CD4-positive, alpha-beta memory T cell (primary cell): ENCODE results near the gene BEAN1. TPM values are rescaled to one million over a fixed set of nuclear protein-coding genes. Genes with fewer than 3 reads are reported as not detected.

ENCODE experiments used
- CTCF ChIA-PET: fragments of 350-600 bp; sonication (Branson Sonifier 250); formaldehyde crosslinking; loops from one replicate; lab custom pipeline; 2021; ENCODE audit warnings: inconsistent platforms; ENCODE audit not compliant: partially characterized antibody; lab: Charles Lee
- POLR2A ChIA-PET: fragments of 350-600 bp; sonication (Branson Sonifier 250); formaldehyde crosslinking; loops from one replicate; lab custom pipeline; 2021; ENCODE audit not compliant: partially characterized antibody; lab: Charles Lee
- DNase-seq, 5 donors: peaks; one replicate each; pipeline versions ENCODE4 v3.0.0 to v3.0.0-alpha.2; 2020 to 2022; ENCODE audit warnings: mixed read lengths in 1 of 5
- H3K27ac ChIP-seq: one replicate; pipeline ENCODE4 v1.7.0; 2013; ENCODE audit warnings: low read depth, low read length
- H3K27me3 ChIP-seq: 2 replicates; pipeline ENCODE4 v1.7.0; 2013; ENCODE audit warnings: mild to moderate bottlenecking, low read length, moderate library complexity; ENCODE audit not compliant: insufficient read depth
- H3K36me3 ChIP-seq: 2 replicates; pipeline ENCODE4 v1.7.0; 2013; ENCODE audit warnings: mild to moderate bottlenecking, low read length, moderate library complexity; ENCODE audit not compliant: insufficient read depth
- H3K4me1 ChIP-seq: 2 replicates; pipeline ENCODE4 v1.7.0; 2013; ENCODE audit warnings: mild to moderate bottlenecking, low read length, moderate library complexity; ENCODE audit not compliant: insufficient read depth
- H3K4me3 ChIP-seq, 2 donors: one replicate each; pipeline ENCODE4 v1.7.0; 2013; ENCODE audit warnings: low read length in 2 of 2, mild to moderate bottlenecking in 1 of 2
- H3K9me3 ChIP-seq, 2 donors: one replicate each; pipeline ENCODE4 v1.7.0; 2013; ENCODE audit warnings: low read length in 2 of 2, control low read depth in 1 of 2; ENCODE audit not compliant: control insufficient read depth in 1 of 2
- H3K27ac Mint-ChIP-seq, 7 donors: one replicate each; pipeline ENCODE4 v1.8.0; 2020 to 2021; ENCODE audit warnings: mixed read lengths in 7 of 7, mild to moderate bottlenecking in 6 of 7, inconsistent platforms in 3 of 7, moderate library complexity in 3 of 7
- H3K27me3 Mint-ChIP-seq, 2 donors: one replicate each; pipeline ENCODE4 v1.8.0; 2020 to 2021; ENCODE audit warnings: mixed read lengths in 2 of 2
- H3K36me3 Mint-ChIP-seq, 2 donors: one replicate each; pipeline ENCODE4 v1.8.0; 2020 to 2021; ENCODE audit warnings: mixed read lengths in 2 of 2, inconsistent platforms in 1 of 2, mild to moderate bottlenecking in 1 of 2
- H3K4me1 Mint-ChIP-seq, 4 donors: one replicate each; pipeline ENCODE4 v1.8.0; 2020 to 2021; ENCODE audit warnings: mixed read lengths in 4 of 4, mild to moderate bottlenecking in 1 of 4
- H3K4me3 Mint-ChIP-seq, 8 donors: one replicate each; pipeline ENCODE4 v1.8.0; 2020 to 2021; ENCODE audit warnings: mixed read lengths in 8 of 8, mild to moderate bottlenecking in 7 of 8, moderate library complexity in 6 of 8, inconsistent platforms in 3 of 8
- H3K9me3 Mint-ChIP-seq, 8 donors: one replicate each; pipeline ENCODE4 v1.8.0; 2020 to 2021; ENCODE audit warnings: mixed read lengths in 8 of 8, mild to moderate bottlenecking in 5 of 8, inconsistent platforms in 3 of 8, moderate library complexity in 1 of 8
- intact Hi-C: fragments of 100-400 bp; cut with micrococcal nuclease; formaldehyde crosslinking; loops from one replicate; pipeline ENCODE4 v1.15.1; 2023
- polyA plus RNA-seq, 2 donors: library from polyadenylated mRNA; unstranded; fragments of 300-500 nt; fragmentation: Illumina TruSeq; gene quantifications; one replicate each; pipeline ENCODE4 v1.2.3, GENCODE V29; 2021
- total RNA-seq, 2 experiments: library from RNA; stranded (reverse); gene quantifications; one replicate each; pipeline ENCODE4 v1.2.3, GENCODE V29; 2021

Gene BEAN1
- total and polyA plus RNA-seq, 4 experiments from 2014 or later: 0.23 TPM; not detected in 3

- Mint-ChIP-seq H3K4me1 (peaks cover 14 to 20% (median 17%) of the 10 kb centered on the region in 4 donors), H3K36me3 (peaks cover 0 to 3% of the 10 kb centered on the region in 2 donors), H3K27me3 (peaks cover 5 to 12% of the 10 kb centered on the region in 2 donors), H3K4me3 (no peak overlapping the region), H3K27ac (peak overlapping the region in 1 of 7 donors; percentile 24), H3K9me3 (peaks cover 0 to 7% (median under 1%) of the 10 kb centered on the region in 8 donors)
- H3K4me1 ChIP-seq: peaks cover 16% of the 10 kb centered on the region
- ChIA-PET CTCF (no interaction called here), POLR2A (no interaction called here)
- no peaks in the 10 kb centered on the region for H3K9me3 ChIP-seq
- no peak overlapping the region for H3K4me3 ChIP-seq
- no peaks in the 10 kb centered on the region for H3K36me3 ChIP-seq
- intact Hi-C loops: no loop called here
- peaks cover 4% of the 10 kb centered on the region for H3K27me3 ChIP-seq
- DNase-seq: no peak
- no peak overlapping the region for H3K27ac ChIP-seq
These were observed 43.5 kb downstream of the BEAN1 start for GRCh38 chr16:66470556-66470955.

- Histone ChIP-seq H3K4me1 (peaks cover 19% of the 10 kb centered on the region), H3K36me3 (no peaks in the 10 kb centered on the region), H3K27ac (no peak overlapping the region), H3K9me3 (no peaks in the 10 kb centered on the region), H3K4me3 (no peak overlapping the region), H3K27me3 (peaks cover 4% of the 10 kb centered on the region)
- H3K9me3 Mint-ChIP-seq: peaks cover 0 to 6% (median under 1%) of the 10 kb centered on the region in 8 donors
- peaks cover 15 to 23% (median 18%) of the 10 kb centered on the region in 4 donors for H3K4me1 Mint-ChIP-seq
- no peak for DNase-seq
- H3K36me3 Mint-ChIP-seq: peaks cover 0 to 2% of the 10 kb centered on the region in 2 donors
- no peak overlapping the region for H3K27ac Mint-ChIP-seq
- H3K4me3 Mint-ChIP-seq: no peak overlapping the region
- intact Hi-C loops: no loop called here
- POLR2A ChIA-PET: no interaction called here
- peaks cover 3 to 12% of the 10 kb centered on the region in 2 donors for H3K27me3 Mint-ChIP-seq
- CTCF ChIA-PET: no interaction called here
These were observed 44.2 kb downstream of the BEAN1 start for GRCh38 chr16:66471264-66471663.

- Mint-ChIP-seq H3K4me3 (no peak overlapping the region), H3K4me1 (peaks cover 15 to 29% (median 18%) of the 10 kb centered on the region in 4 donors), H3K9me3 (no peaks in the 10 kb centered on the region), H3K36me3 (no peaks in the 10 kb centered on the region), H3K27me3 (peaks cover 0 to 11% of the 10 kb centered on the region in 2 donors), H3K27ac (peak overlapping the region in 1 of 7 donors; percentile 42)
- Histone ChIP-seq H3K4me3 (no peak overlapping the region), H3K4me1 (peaks cover 25% of the 10 kb centered on the region), H3K27ac (no peak overlapping the region), H3K9me3 (no peaks in the 10 kb centered on the region), H3K36me3 (no peaks in the 10 kb centered on the region), H3K27me3 (peaks cover 4% of the 10 kb centered on the region)
- DNase-seq: no peak
- intact Hi-C loops: no loop called here
- ChIA-PET POLR2A (no interaction called here), CTCF (no interaction called here)
These were observed 44.8 kb downstream of the BEAN1 start for GRCh38 chr16:66471716-66472393.

- intact Hi-C loops: no loop called here
- peaks cover 15 to 39% (median 21%) of the 10 kb centered on the region in 4 donors for H3K4me1 Mint-ChIP-seq
- no peak for DNase-seq
- no peaks in the 10 kb centered on the region for H3K36me3 Mint-ChIP-seq
- H3K9me3 Mint-ChIP-seq: no peaks in the 10 kb centered on the region
- peak overlapping the region in 1 of 7 donors; percentile 19 for H3K27ac Mint-ChIP-seq
- H3K9me3 ChIP-seq: no peaks in the 10 kb centered on the region
- H3K36me3 ChIP-seq: no peaks in the 10 kb centered on the region
- ChIA-PET POLR2A (no interaction called here), CTCF (interaction anchor here (0.8 to 1.0 kb wide), 3 partner anchors 66 to 177 kb away, joined by 3 to 5 read pairs (median 3); no protein-coding TSS in a partner anchor)
- peaks cover 0 to 5% of the 10 kb centered on the region in 2 donors for H3K27me3 Mint-ChIP-seq
- H3K27me3 ChIP-seq: no peaks in the 10 kb centered on the region
- H3K4me3 ChIP-seq: no peak overlapping the region
- no peak overlapping the region for H3K27ac ChIP-seq
- H3K4me1 ChIP-seq: peaks cover 29% of the 10 kb centered on the region
- H3K4me3 Mint-ChIP-seq: no peak overlapping the region
These were observed 46.0 kb downstream of the BEAN1 start for GRCh38 chr16:66473051-66473571.

GRCh38 chr16:66473654-66474519 is 46.8 kb downstream of the BEAN1 start:
- Mint-ChIP-seq H3K9me3 (no peaks in the 10 kb centered on the region), H3K4me3 (no peak overlapping the region), H3K36me3 (no peaks in the 10 kb centered on the region), H3K27me3 (peaks cover 0 to 4% of the 10 kb centered on the region in 2 donors), H3K4me1 (peaks cover 18 to 45% (median 27%) of the 10 kb centered on the region in 4 donors), H3K27ac (peak overlapping the region in 5 of 7 donors; percentile 25 to 88 (median 57))
- no peaks in the 10 kb centered on the region for H3K9me3 ChIP-seq
- DNase-seq: no peak
- H3K36me3 ChIP-seq: no peaks in the 10 kb centered on the region
- ChIA-PET CTCF (interaction anchor here (0.8 to 4.4 kb wide), 7 partner anchors 67 to 177 kb away, joined by 3 to 30 read pairs (median 5); no protein-coding TSS in a partner anchor), POLR2A (interaction anchor here (1.1 kb wide), 1 partner anchor 65 kb away, joined by 3 read pairs; no protein-coding TSS in a partner anchor)
- intact Hi-C loops: loop anchor here (1.0 kb wide), 1 partner anchor 115 kb away; no protein-coding TSS in a partner anchor
- peaks cover 36% of the 10 kb centered on the region for H3K4me1 ChIP-seq
- H3K4me3 ChIP-seq: no peak overlapping the region
- H3K27me3 ChIP-seq: no peaks in the 10 kb centered on the region
- no peak overlapping the region for H3K27ac ChIP-seq

GRCh38 chr16:66474750-66475199 is 47.7 kb downstream of the BEAN1 start:
- no peak overlapping the region for H3K27ac ChIP-seq
- CTCF ChIA-PET: interaction anchor here (1.4 to 7.3 kb wide), 8 partner anchors 22 to 134 kb away, joined by 3 to 83 read pairs (median 5); partner anchors contain the start of gene CKLF
- no peak overlapping the region for H3K4me3 ChIP-seq
- Mint-ChIP-seq H3K4me3 (peak overlapping the region in 6 of 8 donors; percentile 9 to 63 (median 47)), H3K4me1 (peaks cover 21 to 49% (median 32%) of the 10 kb centered on the region in 4 donors), H3K27ac (peak overlapping the region; percentile 49 to 97 (median 81)), H3K27me3 (peaks cover 0 to 1% of the 10 kb centered on the region in 2 donors), H3K36me3 (no peaks in the 10 kb centered on the region), H3K9me3 (no peaks in the 10 kb centered on the region)
- POLR2A ChIA-PET: interaction anchor here (0.7 to 1.1 kb wide), 3 partner anchors 66 to 78 kb away, joined by 3 to 4 read pairs (median 3); partner anchors contain the start of gene CKLF
- H3K27me3 ChIP-seq: no peaks in the 10 kb centered on the region
- H3K36me3 ChIP-seq: no peaks in the 10 kb centered on the region
- peaks cover 45% of the 10 kb centered on the region for H3K4me1 ChIP-seq
- intact Hi-C loops: loop anchor here (1.0 kb wide), 1 partner anchor 115 kb away; no protein-coding TSS in a partner anchor
- no peaks in the 10 kb centered on the region for H3K9me3 ChIP-seq
- DNase-seq: peak; percentile 63 to 76 (median 70)
